KG1 (cell line): ENCODE results near the gene ERH.

Source experiments
- DNase-seq: peaks from one replicate; lab custom pipeline; 2025; lab: John Stamatoyannopoulos, UW

Gene ERH

DNA sequence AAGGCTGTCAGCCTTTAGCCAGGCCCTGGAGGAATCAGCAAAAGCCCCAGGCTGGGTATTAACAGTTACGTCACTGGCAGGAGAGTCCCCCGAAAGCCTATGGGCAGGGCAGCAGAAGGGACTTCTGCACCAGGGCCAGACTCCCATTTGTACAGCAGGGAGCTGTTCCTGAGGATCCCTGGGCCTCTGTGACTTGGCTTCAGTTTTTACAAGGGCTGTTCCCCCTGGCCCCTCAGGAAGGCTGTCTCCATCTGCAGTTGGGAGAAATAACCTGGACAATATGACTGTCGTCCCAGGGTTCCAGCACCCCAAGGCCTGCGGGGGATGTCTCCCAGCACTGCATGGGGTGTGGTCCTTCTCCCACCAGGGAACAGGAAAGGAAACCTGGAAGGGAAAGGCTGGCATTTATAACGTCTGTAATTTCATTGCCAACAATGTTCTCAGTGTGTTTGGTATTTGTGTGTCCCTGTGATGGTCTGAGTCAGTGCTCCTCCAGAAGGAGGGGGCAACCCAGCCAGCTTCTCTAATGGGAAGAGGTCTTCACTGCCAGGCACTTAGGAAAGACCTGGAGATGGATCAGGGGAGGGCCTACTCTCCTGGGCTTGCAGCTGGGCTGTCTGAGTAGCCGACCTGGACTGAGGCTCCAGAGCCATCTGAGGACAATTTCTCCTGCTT lies 42.4 kb downstream of the ERH start:
- DNase-seq, result no peak

DNA sequence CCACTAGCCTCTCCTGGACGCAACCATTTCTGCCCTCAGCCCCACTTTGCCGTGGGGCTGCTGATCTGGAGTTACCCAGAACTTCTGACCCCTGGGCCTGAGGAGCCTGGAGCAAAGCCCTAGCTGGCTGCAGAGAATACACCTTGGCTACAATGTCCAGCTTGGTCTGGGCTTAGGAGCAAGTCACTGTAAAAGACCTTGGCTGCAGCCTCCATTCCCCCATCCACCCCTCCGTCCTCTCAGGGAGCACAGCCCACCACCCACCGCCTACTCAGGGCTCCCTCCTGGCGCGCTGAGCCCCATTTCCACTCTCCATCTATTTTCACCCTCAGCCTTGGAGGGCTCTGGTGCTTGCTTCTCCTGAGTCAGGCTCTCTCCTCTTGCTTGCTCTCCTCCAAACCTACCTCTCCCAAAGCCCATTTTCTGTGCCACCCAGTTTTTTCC lies 42.9 kb downstream of the ERH start:
- no peak for DNase-seq

- no peak for DNase-seq
These were observed 43.5 kb downstream of the ERH start for GRCh38 chr14:69354383-69355153.

DNA sequence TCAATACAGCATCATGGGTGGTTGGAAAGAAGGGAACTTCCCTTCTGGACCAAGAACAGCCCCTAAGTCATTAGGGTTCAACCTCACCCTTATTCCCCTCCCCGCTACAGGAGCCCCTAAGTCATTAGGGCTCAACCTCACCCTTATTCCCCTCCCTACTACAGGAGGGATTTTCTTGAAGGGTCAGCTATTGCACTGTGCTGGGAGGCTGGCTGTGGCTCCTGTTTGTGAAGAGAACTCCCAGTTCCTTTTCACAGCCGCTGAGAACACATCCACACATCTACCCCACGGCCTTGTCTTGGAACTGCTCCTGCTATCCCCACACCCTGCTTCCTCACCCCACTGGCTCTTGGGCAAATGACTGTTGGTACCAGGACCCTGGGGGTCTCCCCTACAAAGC lies 44.9 kb downstream of the ERH start:
- DNase-seq, result no peak

DNA sequence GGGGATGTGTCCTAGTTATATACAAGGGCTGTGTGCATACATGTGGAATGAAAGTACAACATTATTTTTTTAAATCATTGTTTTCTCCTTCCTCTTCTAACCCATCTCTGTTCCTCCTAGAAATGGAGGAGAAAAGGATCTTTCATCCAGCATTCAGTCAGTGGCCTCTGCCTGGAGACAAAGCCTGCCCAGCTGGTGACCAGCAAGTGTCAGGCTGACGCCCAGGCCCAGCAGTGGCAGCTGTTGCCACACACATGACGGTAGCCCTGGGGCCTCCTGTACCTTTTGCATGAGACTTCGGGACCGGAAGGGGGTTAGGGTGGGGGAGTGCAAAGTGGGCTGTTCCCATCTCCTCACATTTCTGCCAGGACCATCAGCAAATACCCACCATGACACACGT lies 46.2 kb downstream of the ERH start:
- DNase-seq, result no peak

- DNase-seq, result no peak
These were observed 46.7 kb downstream of the ERH start for GRCh38 chr14:69351385-69351784.

DNA sequence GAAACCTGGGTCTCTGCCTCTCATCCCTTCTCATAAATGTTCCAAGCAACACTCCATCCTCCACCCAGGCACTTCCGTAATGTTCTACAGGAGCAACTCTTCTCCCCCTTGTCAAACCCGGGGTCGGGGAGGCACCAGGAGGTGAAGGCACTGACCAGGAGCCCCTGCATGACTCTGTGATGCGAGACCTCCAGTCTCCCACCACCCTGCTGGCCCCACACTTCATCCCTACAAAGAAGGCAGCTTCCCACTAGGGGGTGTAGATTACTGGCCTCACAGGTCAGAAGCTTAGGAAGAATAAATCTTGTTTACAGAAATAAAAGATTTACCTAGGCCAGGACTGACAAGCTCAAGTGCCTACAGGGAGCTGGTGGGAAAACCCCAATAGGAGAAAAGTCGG lies 47.2 kb downstream of the ERH start:
- DNase-seq, result no peak

- no peak for DNase-seq
These were observed 48.9 kb downstream of the ERH start for GRCh38 chr14:69349091-69349777.

- DNase-seq, result no peak
These were observed 51.4 kb downstream of the ERH start for GRCh38 chr14:69346710-69347109.

GRCh38 chr14:69345402-69345801 lies 52.7 kb downstream of the ERH start:
- no peak for DNase-seq

- DNase-seq, result no peak
These were observed 53.9 kb downstream of the ERH start for GRCh38 chr14:69344171-69344570.

DNA sequence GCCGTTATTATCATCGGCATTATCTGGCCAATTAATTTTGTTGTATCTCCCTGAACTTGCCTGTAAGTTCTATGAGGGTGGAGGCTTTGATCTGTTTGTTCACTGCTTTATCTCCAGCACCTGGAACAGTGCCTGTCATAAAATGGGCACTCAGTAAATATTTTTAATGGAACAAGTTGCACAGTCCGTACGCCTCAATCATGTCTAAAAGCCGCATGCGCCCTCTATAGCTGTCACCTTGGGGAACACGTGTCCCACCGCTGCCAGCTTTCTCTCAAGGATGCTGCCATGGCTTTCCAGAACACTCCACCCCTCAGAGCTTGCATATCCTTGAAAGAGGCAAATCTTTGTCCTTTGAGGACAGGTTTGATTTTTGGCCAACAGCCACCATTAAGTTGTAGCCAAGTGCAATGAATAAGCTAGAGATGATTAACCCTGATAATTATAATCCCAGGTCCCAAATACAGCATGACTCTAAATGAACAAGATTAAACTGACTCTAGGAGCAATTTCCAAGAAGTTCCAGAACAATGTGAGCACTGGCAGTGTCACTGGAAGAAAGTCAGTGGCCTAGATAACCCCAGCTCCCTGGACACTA lies 55.1 kb downstream of the ERH start:
- no peak for DNase-seq

DNA sequence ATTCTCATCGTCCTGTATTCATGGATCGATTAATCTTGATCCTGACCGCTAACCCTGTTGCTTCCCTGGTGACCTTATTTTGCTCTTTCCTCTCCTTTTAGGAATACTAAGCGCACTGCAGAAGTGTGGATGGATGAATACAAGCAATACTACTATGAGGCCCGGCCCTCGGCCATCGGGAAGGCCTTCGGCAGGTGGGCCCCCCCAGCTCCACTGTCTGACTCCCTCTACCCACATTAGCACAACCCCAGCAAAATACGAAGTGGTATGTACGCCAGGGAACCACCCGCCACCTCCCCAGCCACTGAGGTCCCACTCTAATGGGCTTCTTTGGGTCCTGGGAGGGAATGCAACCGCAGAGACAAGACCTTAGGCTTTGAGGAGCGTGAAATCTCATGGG lies 58.7 kb downstream of the ERH start:
- DNase-seq, result no peak

DNA sequence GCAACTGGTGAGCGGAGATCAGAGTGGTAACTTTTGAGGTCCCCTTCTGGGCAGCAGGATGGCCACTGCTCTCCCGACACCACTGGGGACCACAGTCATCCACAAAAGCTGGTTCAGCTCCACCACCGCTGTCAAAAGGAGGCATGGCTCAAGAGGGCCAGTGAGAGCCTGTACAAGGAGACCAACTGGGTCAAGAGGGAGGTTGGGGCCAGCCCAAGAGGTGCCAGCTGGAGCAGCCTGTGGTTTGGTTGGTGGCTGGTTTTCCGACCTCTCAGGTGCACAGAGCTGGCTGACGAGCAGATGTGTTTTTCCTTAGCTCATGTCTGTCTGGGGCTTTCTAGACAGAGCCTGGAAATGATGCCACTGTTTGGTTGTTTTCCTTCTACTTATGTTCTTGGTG lies 60.1 kb downstream of the ERH start:
- no peak for DNase-seq

- no peak for DNase-seq
These were observed 62.7 kb downstream of the ERH start for GRCh38 chr14:69335371-69335771.

DNA sequence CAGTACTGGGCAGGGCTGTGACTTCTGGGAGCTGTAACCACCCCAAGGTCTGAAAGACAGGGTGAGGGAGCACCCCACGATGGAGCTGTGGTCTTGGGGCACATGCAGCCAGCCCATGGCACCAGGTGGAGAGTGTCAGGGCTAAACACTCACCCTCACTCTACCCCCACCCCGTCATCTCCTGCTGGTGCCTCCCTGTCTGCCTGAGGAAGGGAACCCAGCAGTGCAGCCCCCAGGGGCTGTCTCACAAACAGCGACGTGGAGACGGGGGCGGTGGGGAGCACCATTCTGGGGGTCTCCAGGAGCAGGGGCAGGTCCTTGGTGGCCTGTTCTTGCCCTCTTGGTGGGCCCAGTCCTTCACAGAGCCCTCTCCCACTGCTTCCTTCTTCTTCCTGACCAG lies 63.5 kb downstream of the ERH start:
- no peak for DNase-seq

- no peak for DNase-seq
These were observed 64.2 kb downstream of the ERH start for GRCh38 chr14:69333791-69334337.

DNA sequence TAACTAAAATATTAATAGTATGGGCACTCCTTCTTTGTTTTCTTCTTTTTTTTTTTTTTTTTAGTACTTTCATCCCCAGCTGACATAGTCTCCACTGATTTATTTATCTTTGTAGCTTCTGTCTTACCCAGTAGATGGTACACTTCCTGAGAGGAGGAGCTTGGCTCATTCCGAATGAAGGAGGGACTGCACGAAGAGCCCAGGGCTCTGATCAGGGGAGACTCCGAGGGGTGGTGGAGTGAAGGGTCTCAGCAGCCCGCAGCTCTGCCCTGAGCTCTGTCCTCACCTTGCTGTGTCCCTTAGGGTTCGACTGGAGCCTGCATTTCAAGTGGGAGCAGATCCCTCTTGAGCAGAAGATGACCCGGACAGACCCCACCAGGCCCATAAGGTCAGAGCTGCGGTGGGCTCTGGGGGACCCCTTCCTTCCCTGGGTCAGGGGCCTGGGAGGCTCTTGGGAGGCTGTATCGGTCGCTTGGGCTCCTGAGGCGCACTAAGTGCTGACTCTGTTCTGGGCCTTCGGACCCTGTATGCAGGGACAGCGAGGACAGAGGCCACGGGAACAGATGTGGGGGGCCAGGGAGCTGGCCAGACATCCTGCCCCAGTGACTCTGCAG lies 65.2 kb downstream of the ERH start:
- DNase-seq, result no peak

GRCh38 chr14:69331206-69331605 lies 66.9 kb downstream of the ERH start:
- no peak for DNase-seq
